HCT116 (cell line): Measurements from ENCODE around the gene CCP110. TPM values are rescaled to one million over a fixed set of nuclear protein-coding genes. Genes with fewer than 3 reads are reported as not detected.

Experiments
- ATAC-seq: fragments of 200-7000 bp; cut with Tn5 transposase; 2 replicates; pipeline ENCODE4 v1.9.1; 2020; ENCODE audit warnings: mild to moderate bottlenecking, moderate library complexity
- BruUV-seq: library from RNA; stranded (reverse); fragments of 400-500 nt; replicated peaks from 2 replicates; lab custom pipeline; 2021; lab: Mats Ljungman, UMichigan
- CTCF ChIA-PET: fragments of 300-600 bp; sonication (Branson Sonifier 250); formaldehyde crosslinking; loops from one replicate; lab custom pipeline; 2021; ENCODE audit warnings: antibody characterized with exemption; lab: Charles Lee
- POLR2A ChIA-PET: fragments of 300-600, 350-600 bp; sonication (Branson Sonifier 250); formaldehyde crosslinking; loops from one replicate; lab custom pipeline; 2021; ENCODE audit warnings: antibody characterized with exemption; lab: Charles Lee
- RAD21 ChIA-PET, 2 experiments: fragments of 300-600 bp; sonication (Branson Sonifier 250); formaldehyde crosslinking; loops; one replicate each; lab custom pipeline; 2023; ENCODE audit warnings: low total read pairs in 2 of 2; ENCODE audit not compliant: uncharacterized antibody in 2 of 2, unreplicated experiment in 2 of 2, low non-redundant PET in 1 of 2; lab: Charles Lee
- DNase-seq: peaks from one replicate; pipeline ENCODE4 v3.0.0-alpha.2; 2010; ENCODE audit warnings: low read depth, low spot score
- H2AFZ ChIP-seq: fragments of 200-600 bp; shearing (Covaris generic), sonication (generic); 2 replicates; pipeline ENCODE4 v1.6.1; 2017; ENCODE audit warnings: low read depth, mixed run types, mixed read lengths, antibody characterized with exemption, low read length; ENCODE audit not compliant: poor library complexity, severe bottlenecking
- H3K27ac ChIP-seq: 2 replicates; pipeline ENCODE4 v1.5.1; 2012; ENCODE audit warnings: low read depth, low read length
- H3K27me3 ChIP-seq: fragments of 200-600 bp; sonication (generic); 2 replicates; pipeline ENCODE4 v1.6.1; 2016; ENCODE audit warnings: mixed run types, low read length, mixed read lengths; ENCODE audit not compliant: insufficient read depth
- H3K36me3 ChIP-seq, 2 experiments: fragments of 200-500 bp in 1 of 2; fragments of 200-600 bp in 1 of 2; sonication (Bioruptor generic) in 1 of 2; sonication (generic) in 1 of 2; 2 replicates each; pipeline versions ENCODE4 v1.5.1 to v1.6.1; 2014 to 2016; ENCODE audit warnings: low read length in 2 of 2, inconsistent platforms in 1 of 2, mixed read lengths in 1 of 2, mixed run types in 1 of 2; ENCODE audit not compliant: insufficient read depth in 2 of 2, control insufficient read depth in 1 of 2
- H3K4me1 ChIP-seq, 2 experiments: fragments of 200-600 bp in 1 of 2; sonication (generic) in 1 of 2; 2 replicates each; pipeline versions ENCODE4 v1.5.1 to v1.6.1; 2012 to 2017; ENCODE audit warnings: low read length in 2 of 2, inconsistent platforms in 1 of 2, mild to moderate bottlenecking in 1 of 2, mixed read lengths in 1 of 2, mixed run types in 1 of 2, moderate library complexity in 1 of 2; ENCODE audit not compliant: insufficient read depth in 2 of 2, control insufficient read depth in 1 of 2
- H3K4me2 ChIP-seq: fragments of 200-600 bp; sonication (generic); 2 replicates; pipeline ENCODE4 v1.6.1; 2017; ENCODE audit warnings: mixed run types, low read length, mixed read lengths
- H3K4me3 ChIP-seq, 2 experiments: fragments of 200-600 bp in 1 of 2; sonication (generic) in 1 of 2; replicated peaks in 1 of 2; 2 replicates each; pipeline ENCODE4 v1.5.1; 2011 to 2016; ENCODE audit warnings: low read length in 2 of 2, control low read depth in 1 of 2, low read depth in 1 of 2, mild to moderate bottlenecking in 1 of 2, mixed read lengths in 1 of 2, mixed run types in 1 of 2
- H3K79me2 ChIP-seq: fragments of 200-600 bp; sonication (generic); 2 replicates; pipeline ENCODE4 v1.6.1; 2017; ENCODE audit warnings: mild to moderate bottlenecking, mixed run types, low read length, moderate library complexity, mixed read lengths; ENCODE audit not compliant: insufficient read depth
- H3K9ac ChIP-seq: fragments of 200-600 bp; sonication (generic); 2 replicates; pipeline ENCODE4 v1.6.1; 2016; ENCODE audit warnings: low read length, mixed read lengths
- H3K9me2 ChIP-seq: fragments of 200-600 bp; sonication (generic), shearing (Covaris generic); 2 replicates; pipeline ENCODE4 v1.6.1; 2017; ENCODE audit warnings: mixed run types, mild to moderate bottlenecking, moderate library complexity; ENCODE audit not compliant: insufficient read depth
- H3K9me3 ChIP-seq, 2 experiments: fragments of 200-500 bp in 1 of 2; fragments of 200-600 bp in 1 of 2; sonication (Bioruptor generic) in 1 of 2; sonication (generic) in 1 of 2; 2 replicates each; pipeline ENCODE4 v1.6.1; 2014 to 2017; ENCODE audit warnings: low read length in 2 of 2, mixed read lengths in 2 of 2, inconsistent platforms in 1 of 2, low read depth in 1 of 2, mild to moderate bottlenecking in 1 of 2, mixed run types in 1 of 2, moderate library complexity in 1 of 2; ENCODE audit not compliant: control insufficient read depth in 1 of 2, insufficient read depth in 1 of 2
- H4K20me1 ChIP-seq: fragments of 200-600 bp; sonication (generic), shearing (Covaris generic); 2 replicates; pipeline ENCODE4 v1.6.1; 2017; ENCODE audit warnings: mixed run types, mild to moderate bottlenecking, moderate library complexity; ENCODE audit not compliant: insufficient read depth
- JUND ChIP-seq: IDR thresholded peaks from 2 replicates; pipeline ENCODE4 v1.6.1; 2012
- POLR2AphosphoS5 ChIP-seq: IDR thresholded peaks from 2 replicates; pipeline ENCODE4 v1.6.1; 2011; ENCODE audit warnings: mild to moderate bottlenecking, low read depth, low read length, moderate library complexity
- SP1 ChIP-seq: IDR thresholded peaks from 2 replicates; pipeline ENCODE4 v1.6.1; 2012; ENCODE audit warnings: low read depth
- SRF ChIP-seq: IDR thresholded peaks from 2 replicates; pipeline ENCODE4 v1.6.1; 2012; ENCODE audit warnings: low read depth
- TCF7L2 ChIP-seq: IDR thresholded peaks from 2 replicates; pipeline ENCODE4 v1.7.0; 2011; ENCODE audit warnings: borderline replicate concordance, inconsistent platforms; ENCODE audit not compliant: insufficient read depth, insufficient read length; ENCODE audit errors: extremely low read depth
- ZBTB33 ChIP-seq: IDR thresholded peaks from 2 replicates; pipeline ENCODE4 v1.6.1; 2011; ENCODE audit warnings: mild to moderate bottlenecking, low read length, moderate library complexity; ENCODE audit not compliant: insufficient replicate concordance; ENCODE audit errors: extremely low read depth
- intact Hi-C: fragments of 100-400 bp; cut with micrococcal nuclease; formaldehyde crosslinking; loops from 2 replicates; pipeline ENCODE4 v1.10.0; 2022
- total RNA-seq: library from RNA; stranded (reverse); gene quantifications from one replicate; pipeline ENCODE4 v1.2.1, GENCODE V29; 2021; ENCODE audit not compliant: unreplicated experiment
- TF ChIP-seq, protein P1 (sequence below): IDR thresholded peaks from 2 replicates; pipeline ENCODE4 v1.6.1; 2012

Gene CCP110
- total RNA-seq, 1 experiment from 2014 or later: 21.4 TPM

DNA sequence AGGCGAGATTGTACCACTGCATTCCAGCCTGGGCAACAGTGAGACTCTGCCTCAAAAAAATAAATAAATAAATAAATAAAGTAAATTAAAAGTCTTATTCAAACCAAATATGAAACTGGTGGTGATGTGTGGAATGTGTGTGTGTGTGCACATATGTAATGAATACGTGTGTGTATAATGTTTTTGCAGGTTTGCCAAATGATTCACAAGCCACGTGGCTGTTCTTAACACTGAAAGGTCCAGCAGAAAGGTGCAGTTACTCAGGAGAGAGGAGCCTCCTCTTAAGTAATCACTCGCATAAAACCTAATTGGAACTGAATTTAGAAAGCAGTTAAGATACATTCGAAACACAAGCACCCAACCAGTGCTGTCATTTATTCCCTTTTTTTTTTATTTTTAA is 24.7 kb upstream of the CCP110 start (continued):
- TF ChIP-seq ZBTB33: no peak
- TF ChIP-seq, all 23 proteins: peak for 0

DNA sequence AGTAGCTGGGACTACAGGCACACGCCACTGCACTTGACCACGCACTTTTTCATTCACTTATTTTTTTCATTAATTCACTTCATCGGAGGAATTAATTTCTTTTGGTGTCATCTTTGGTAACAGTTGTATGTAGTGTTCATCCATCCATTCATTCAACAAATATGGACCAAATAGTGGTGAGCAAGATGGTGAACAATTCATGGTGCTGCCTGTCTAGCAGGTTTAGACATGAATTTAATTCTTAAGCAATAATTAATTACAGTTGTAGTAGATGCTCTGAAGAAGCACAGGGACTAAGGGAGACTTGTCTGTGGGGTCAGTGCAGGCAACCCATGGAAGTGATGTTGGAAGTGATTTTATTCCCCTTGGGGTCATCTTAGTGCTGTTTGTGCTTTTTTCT is 24.3 kb upstream of the CCP110 start:
- ChIA-PET RAD21 (no interaction called here), CTCF (no interaction called here), POLR2A (no interaction called here)
- no peak for DNase-seq
- Histone ChIP-seq H3K4me1 (no peaks in the 10 kb centered on the region), H2AFZ (no peak overlapping the region), H3K4me3 (no peak overlapping the region), H3K36me3 (peaks cover 11 to 24% of the 10 kb centered on the region in 2 experiments; a peak in 3 of 4 replicates), H3K9ac (no peak overlapping the region), H3K79me2 (no peaks in the 10 kb centered on the region), H3K27me3 (no peaks in the 10 kb centered on the region), H3K9me2 (no peaks in the 10 kb centered on the region), H3K9me3 (no peaks in the 10 kb centered on the region), H4K20me1 (no peaks in the 10 kb centered on the region), H3K27ac (no peak overlapping the region), H3K4me2 (no peak overlapping the region)
- intact Hi-C loops: no loop called here
- BruUV-seq: no TSS peak
- TF ChIP-seq TCF7L2: no peak
- TF ChIP-seq POLR2AphosphoS5: no peak
- TF ChIP-seq SRF: no peak
- TF ChIP-seq JUND: no peak
- TF ChIP-seq SP1: no peak
- TF ChIP-seq, protein P1, sequence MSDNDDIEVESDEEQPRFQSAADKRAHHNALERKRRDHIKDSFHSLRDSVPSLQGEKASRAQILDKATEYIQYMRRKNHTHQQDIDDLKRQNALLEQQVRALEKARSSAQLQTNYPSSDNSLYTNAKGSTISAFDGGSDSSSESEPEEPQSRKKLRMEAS: no peak
- no peak for ATAC-seq
